ENCODE data around the gene AVPR1B. TPM values are rescaled to one million over a fixed set of nuclear protein-coding genes. Genes with fewer than 3 reads are reported as not detected.

Gene AVPR1B
- polyA plus RNA-seq, 2 of the 4 experiments (the other 2 are of a cell fraction): not detected

- CTCF ChIA-PET: interaction anchor here (1.0 to 3.0 kb wide), 5 partner anchors 15 to 336 kb away, joined by 3 to 14 read pairs (median 6); no protein-coding TSS in a partner anchor
- TF ChIP-seq ZNF302 (CRISPR knock-in tag; IDR thresholded peaks at IDR 0.05) (no peak), GATA3 (IDR thresholded peaks at IDR 0.05; ENCODE audit: borderline replicate concordance) (no peak), MAX (IDR thresholded peaks at IDR 0.05) (no peak), NR3C1 (IDR thresholded peaks at IDR 0.05) (no peak), CBX8 (IDR thresholded peaks at IDR 0.05) (no peak), CBX2 (IDR thresholded peaks at IDR 0.05; ENCODE audit: borderline replicate concordance, low read depth) (no peak), MAFK (IDR thresholded peaks at IDR 0.05; ENCODE audit: partially characterized antibody) (no peak), PBX3 (IDR thresholded peaks at IDR 0.05) (no peak), BCL3 (IDR thresholded peaks at IDR 0.05) (no peak), POLR2AphosphoS2 (conservative IDR thresholded peaks at IDR 0.05; ENCODE audit: low read length) (no peak), RAD21 (conservative IDR thresholded peaks at IDR 0.05 in 1 of 2, IDR thresholded peaks at IDR 0.05 in 1 of 2) (no peak), HOXA7 (CRISPR knock-in tag; IDR thresholded peaks at IDR 0.05) (no peak), JUN (IDR thresholded peaks at IDR 0.05) (no peak)
- Histone ChIP-seq H3K4me2 (no peak overlapping the region), H3K27ac (no peak overlapping the region), H3K9me3 (peaks cover 3% of the 10 kb centered on the region; the same call in 2 of the 3 replicates), H3K4me1 (no peaks in the 10 kb centered on the region), H3K4me3 (no peak overlapping the region)
- 65% methylated on average over 9 of the region's 9 CpGs for WGBS (ENCODE audit: missing lambda C conversion rate)
- POLR2A ChIA-PET: no interaction called here
- FAIRE-seq: no peak
- ATAC-seq: no peak
- no peak for DNase-seq (ENCODE audit: low read depth in 1 of 2, low spot score in 1 of 2)
These were observed 10.1 kb upstream of the AVPR1B start for GRCh38 chr1:206127336-206127735.

- ATAC-seq: no peak
- ChIA-PET CTCF (no interaction called here), POLR2A (no interaction called here)
- no peak overlapping the region for H3K4me2 ChIP-seq
- 31% methylated on average over 1 of the region's 1 CpG for WGBS (ENCODE audit: missing lambda C conversion rate)
- no peak for DNase-seq (ENCODE audit: low read depth in 1 of 2, low spot score in 1 of 2)
- no peak overlapping the region for H3K27ac ChIP-seq
- peaks cover 21% of the 10 kb centered on the region; the same call in 2 of the 3 replicates for H3K9me3 ChIP-seq
- H3K4me3 ChIP-seq: no peak overlapping the region
- no peaks in the 10 kb centered on the region for H3K4me1 ChIP-seq
- TF ChIP-seq RNF2 (IDR thresholded peaks at IDR 0.05; ENCODE audit: borderline replicate concordance, low read depth) (no peak), RCOR1 (IDR thresholded peaks at IDR 0.05; ENCODE audit: low read depth, low read length) (no peak), HOXA7 (CRISPR knock-in tag; IDR thresholded peaks at IDR 0.05) (no peak), ZFP36 (IDR thresholded peaks at IDR 0.05; ENCODE audit: borderline replicate concordance, partially characterized antibody) (no peak), MYC (IDR thresholded peaks at IDR 0.05; ENCODE audit: borderline replicate concordance, low read length) (no peak), ZC3H11A (IDR thresholded peaks at IDR 0.05) (no peak), POLR2AphosphoS2 (conservative IDR thresholded peaks at IDR 0.05; ENCODE audit: low read length) (no peak), EP300 (IDR thresholded peaks at IDR 0.05) (no peak), NR3C1 (IDR thresholded peaks at IDR 0.05) (no peak), MAZ (IDR thresholded peaks at IDR 0.05; ENCODE audit: borderline replicate concordance, low read depth, low read length) (no peak), FOXS1 (CRISPR knock-in tag; IDR thresholded peaks at IDR 0.05) (no peak), PBX3 (IDR thresholded peaks at IDR 0.05) (no peak), MAFK (IDR thresholded peaks at IDR 0.05; ENCODE audit: partially characterized antibody) (no peak), TFCP2L1 (CRISPR knock-in tag; IDR thresholded peaks at IDR 0.05) (no peak), ELK1 (IDR thresholded peaks at IDR 0.05; ENCODE audit: low read depth, low read length) (no peak), CEBPB (IDR thresholded peaks at IDR 0.05) (no peak), HOXB5 (CRISPR knock-in tag; IDR thresholded peaks at IDR 0.05) (no peak), HDAC2 (IDR thresholded peaks at IDR 0.05) (no peak), HEYL (CRISPR knock-in tag; IDR thresholded peaks at IDR 0.05) (no peak), EHF (CRISPR knock-in tag; IDR thresholded peaks at IDR 0.05) (no peak)
- no peak for FAIRE-seq
These were observed 8.2 kb upstream of the AVPR1B start for GRCh38 chr1:206125346-206125745.
